Activated naive CD4-positive, alpha-beta T cell (primary cell): Measurements from ENCODE around the gene SAXO2.
"Not testable (repeated sequence)": the region's sequence is repeated elsewhere in the genome, so short reads cannot be mapped to it uniquely, and the experiment has no call there.

Experiments used
- DNase-seq, 4 experiments: peaks; one replicate each; lab custom pipeline; 2025; lab: John Stamatoyannopoulos, UW

The SAXO2 gene

GRCh38 chr15:82333603-82334553, 71.3 kb downstream of the SAXO2 start:
- DNase-seq = not testable (repeated sequence)
